ENCODE results near the gene NELFB. TPM values are rescaled to one million over a fixed set of nuclear protein-coding genes. Genes with fewer than 3 reads are reported as not detected.

Gene NELFB
- total and polyA plus RNA-seq, 5 donors: 33.8 to 38.6 (median 35.6) TPM

DNA sequence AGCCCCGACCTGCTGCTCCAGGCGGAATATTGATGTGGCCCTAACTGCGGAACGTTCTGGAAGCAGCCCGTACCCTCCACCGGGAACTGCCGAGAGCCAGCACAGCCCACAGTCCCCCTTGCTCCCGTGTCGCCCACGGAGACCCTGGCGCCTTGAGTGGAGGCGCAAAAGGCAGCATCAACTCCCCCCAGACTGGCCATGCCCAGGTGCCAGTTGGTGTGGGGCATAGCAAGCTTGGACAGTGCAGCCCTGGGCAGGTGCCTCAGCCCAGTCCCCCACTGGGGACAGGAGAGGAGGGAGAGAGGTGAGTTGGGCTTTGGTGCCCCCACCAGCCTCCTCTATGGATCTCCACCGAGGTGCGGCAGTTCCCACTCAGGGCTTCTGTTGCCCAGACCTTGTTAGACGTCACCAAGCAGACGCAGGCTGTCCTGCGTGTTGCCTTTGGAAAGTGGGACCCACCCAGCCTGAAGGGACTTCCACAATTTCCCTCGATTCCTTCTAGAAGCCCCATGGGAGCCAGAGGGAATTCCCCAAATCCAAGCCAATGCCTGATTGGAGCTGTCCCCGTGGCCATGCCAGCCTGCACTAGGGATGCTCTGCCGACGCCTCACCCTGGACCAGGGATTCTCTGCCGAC is 66.7 kb downstream of the NELFB start:
- intact Hi-C loops (cut with DNase I): loop anchor here in 1 of 4 donors (10.0 kb wide), 1 partner anchor 53 kb away; no protein-coding TSS in a partner anchor
- Histone ChIP-seq H3K9me3 (ENCODE audit: control insufficient read depth, low read length) (no peaks in the 10 kb centered on the region), H3K27ac (ENCODE audit: low read length) (no peak overlapping the region), H3K4me3 (ENCODE audit: low read length) (no peak overlapping the region), H3K4me1 (ENCODE audit: control insufficient read depth, insufficient read depth, low read length) (no peaks in the 10 kb centered on the region), H3K27me3 (ENCODE audit: control insufficient read depth, insufficient read depth) (no peaks in the 10 kb centered on the region)
- ATAC-seq (no peak), DNase-seq (no peak)
- 88% methylated on average over 22 of the region's 22 CpGs for WGBS

Other genes with a start within 250 kb of the NELFB start
- 10 to 100 TPM; 32.2 to 42.4 (median 39.3) TPM for gene ABCA2, start 227.1 kb upstream of the NELFB start, total RNA-seq
- gene ABCA2, start 227.1 kb upstream of the NELFB start, polyA plus RNA-seq: 40.4 TPM
- gene FUT7, start 223.2 kb upstream of the NELFB start, total RNA-seq: under 1 TPM in 3 of 4 donors, not detected in 1; 0.09 to 0.24 (median 0.20) TPM
- 0.07 TPM for gene FUT7, start 223.2 kb upstream of the NELFB start, polyA plus RNA-seq
- gene NPDC1, start 209.2 kb upstream of the NELFB start, total RNA-seq: 10 to 100 TPM; 68.3 to 81.0 (median 71.4) TPM
- gene NPDC1, start 209.2 kb upstream of the NELFB start, polyA plus RNA-seq: 69.7 TPM
- 1 to 10 TPM in 3 of 4 donors, under 1 TPM in 1; 0.92 to 2.9 (median 1.4) TPM for gene ENTPD2, start 201.3 kb upstream of the NELFB start, total RNA-seq
- 2.1 TPM for gene ENTPD2, start 201.3 kb upstream of the NELFB start, polyA plus RNA-seq
- gene SAPCD2, start 184.8 kb upstream of the NELFB start, total RNA-seq: under 1 TPM; 0.08 to 0.63 (median 0.28) TPM
- gene SAPCD2, start 184.8 kb upstream of the NELFB start, polyA plus RNA-seq: 0.18 TPM
- 10 to 100 TPM in 3 of 4 donors, 1 to 10 TPM in 1; 9.8 to 14.0 (median 12.4) TPM for gene UAP1L1, start 177.8 kb upstream of the NELFB start, total RNA-seq
- gene UAP1L1, start 177.8 kb upstream of the NELFB start, polyA plus RNA-seq: 10.1 TPM
- 10 to 100 TPM; 23.9 to 31.3 (median 28.1) TPM for gene MAN1B1, start 168.3 kb upstream of the NELFB start, total RNA-seq
- 24.8 TPM for gene MAN1B1, start 168.3 kb upstream of the NELFB start, polyA plus RNA-seq
- 100 to 1,000 TPM; 211 to 288 (median 239) TPM for gene DPP7, start 140.6 kb upstream of the NELFB start, total RNA-seq
- gene DPP7, start 140.6 kb upstream of the NELFB start, polyA plus RNA-seq: 252 TPM
- under 1 TPM in 1 of 4 donors, not detected in 3; 0.08 TPM for gene GRIN1, start 116.2 kb upstream of the NELFB start, total RNA-seq
- 0.09 TPM for gene GRIN1, start 116.2 kb upstream of the NELFB start, polyA plus RNA-seq
- gene LRRC26, start 85.3 kb upstream of the NELFB start, total RNA-seq: not detected
- gene LRRC26, start 85.3 kb upstream of the NELFB start, polyA plus RNA-seq: not detected
- gene TMEM210, start 83.3 kb upstream of the NELFB start, total RNA-seq: not detected
- gene TMEM210, start 83.3 kb upstream of the NELFB start, polyA plus RNA-seq: not detected
- 10 to 100 TPM; 31.9 to 45.7 (median 37.4) TPM for gene ANAPC2, start 66.8 kb upstream of the NELFB start, total RNA-seq
- 26.6 TPM for gene ANAPC2, start 66.8 kb upstream of the NELFB start, polyA plus RNA-seq
- 10 to 100 TPM; 43.2 to 57.8 (median 48.3) TPM for gene SSNA1, start 66.7 kb upstream of the NELFB start, total RNA-seq
- 86.4 TPM for gene SSNA1, start 66.7 kb upstream of the NELFB start, polyA plus RNA-seq
- 10 to 100 TPM in 1 of 4 donors, 1 to 10 TPM in 3; 5.4 to 13.9 (median 8.9) TPM for gene TPRN, start 54.6 kb upstream of the NELFB start, total RNA-seq
- 4.8 TPM for gene TPRN, start 54.6 kb upstream of the NELFB start, polyA plus RNA-seq
- gene TMEM203, start 49.7 kb upstream of the NELFB start, total RNA-seq: 10 to 100 TPM; 28.9 to 41.3 (median 39.9) TPM
- gene TMEM203, start 49.7 kb upstream of the NELFB start, polyA plus RNA-seq: 47.5 TPM
- gene NDOR1, start 49.6 kb upstream of the NELFB start, total RNA-seq: 1 to 10 TPM; 5.1 to 7.9 (median 5.9) TPM
- 5.2 TPM for gene NDOR1, start 49.6 kb upstream of the NELFB start, polyA plus RNA-seq
- gene RNF208, start 33.1 kb upstream of the NELFB start, total RNA-seq: 10 to 100 TPM; 17.7 to 25.9 (median 23.7) TPM
- gene RNF208, start 33.1 kb upstream of the NELFB start, polyA plus RNA-seq: 36.0 TPM
- gene CYSRT1, start 30.2 kb upstream of the NELFB start, total RNA-seq: under 1 TPM in 1 of 4 donors, not detected in 3; 0.17 TPM
- 0.32 TPM for gene CYSRT1, start 30.2 kb upstream of the NELFB start, polyA plus RNA-seq
- not detected for gene RNF224, start 27.8 kb upstream of the NELFB start, total RNA-seq
- gene RNF224, start 27.8 kb upstream of the NELFB start, polyA plus RNA-seq: 0.09 TPM
- not detected for gene SLC34A3, start 24.4 kb upstream of the NELFB start, total RNA-seq
- not detected for gene SLC34A3, start 24.4 kb upstream of the NELFB start, polyA plus RNA-seq
- gene TUBB4B, start 14.0 kb upstream of the NELFB start, total RNA-seq: 100 to 1,000 TPM; 203 to 461 (median 332) TPM
- gene TUBB4B, start 14.0 kb upstream of the NELFB start, polyA plus RNA-seq: 591 TPM
- gene STPG3, start 4.0 kb upstream of the NELFB start, total RNA-seq: under 1 TPM in 3 of 4 donors, not detected in 1; 0.31 to 0.46 (median 0.32) TPM
- gene STPG3, start 4.0 kb upstream of the NELFB start, polyA plus RNA-seq: 0.23 TPM
- 10 to 100 TPM; 10.9 to 17.2 (median 13.1) TPM for gene TOR4A, start 22.4 kb downstream of the NELFB start, total RNA-seq
- gene TOR4A, start 22.4 kb downstream of the NELFB start, polyA plus RNA-seq: 6.2 TPM
- gene NRARP, start 46.9 kb downstream of the NELFB start, total RNA-seq: 10 to 100 TPM in 1 of 4 donors, 1 to 10 TPM in 3; 4.5 to 14.5 (median 7.9) TPM
- gene NRARP, start 46.9 kb downstream of the NELFB start, polyA plus RNA-seq: 4.2 TPM
- gene EXD3, start 167.8 kb downstream of the NELFB start, total RNA-seq: 10 to 100 TPM in 2 of 4 donors, 1 to 10 TPM in 2; 7.9 to 13.4 (median 11.1) TPM
- 14.6 TPM for gene EXD3, start 167.8 kb downstream of the NELFB start, polyA plus RNA-seq
- gene NOXA1, start 168.1 kb downstream of the NELFB start, total RNA-seq: 1 to 10 TPM; 3.1 to 7.5 (median 4.5) TPM
- 4.3 TPM for gene NOXA1, start 168.1 kb downstream of the NELFB start, polyA plus RNA-seq
- not detected for gene ENTPD8, start 186.0 kb downstream of the NELFB start, total RNA-seq
- not detected for gene ENTPD8, start 186.0 kb downstream of the NELFB start, polyA plus RNA-seq
- gene NSMF, start 204.0 kb downstream of the NELFB start, total RNA-seq: 10 to 100 TPM; 12.4 to 21.5 (median 18.6) TPM
- gene NSMF, start 204.0 kb downstream of the NELFB start, polyA plus RNA-seq: 25.5 TPM